IMR-90 (cell line): ENCODE data around the gene PTPRN2. TPM values are rescaled to one million over a fixed set of nuclear protein-coding genes. Genes with fewer than 3 reads are reported as not detected.

Experiments
- ATAC-seq: fragments of 200-7000 bp; cut with Tn5 transposase; 2 replicates; pipeline ENCODE4 v1.9.1; 2020; ENCODE audit warnings: low read depth, mild to moderate bottlenecking, moderate library complexity
- BruUV-seq: library from RNA; stranded (reverse); fragments of 400-500 nt; replicated peaks from 2 replicates; lab custom pipeline; 2021; lab: Mats Ljungman, UMichigan
- CTCF ChIA-PET: fragments of 300-600 bp; formaldehyde crosslinking; extraction: SDS; loops from one replicate; lab custom pipeline; 2021; ENCODE audit warnings: antibody characterized with exemption; lab: Yijun Ruan, JAX
- POLR2A ChIA-PET: fragments of 300-600 bp; sonication (Branson Sonifier 250); formaldehyde crosslinking; loops from one replicate; lab custom pipeline; 2022; ENCODE audit warnings: antibody characterized with exemption; ENCODE audit not compliant: unreplicated experiment; lab: Charles Lee
- DNase-seq: peaks from one replicate; pipeline ENCODE4 v3.0.0; 2013
- H2AFZ ChIP-seq: replicated peaks from 2 replicates; pipeline ENCODE3; 2013; ENCODE audit warnings: low read length, mild to moderate bottlenecking; ENCODE audit not compliant: poor library complexity
- H2AK5ac ChIP-seq: 2 replicates; pipeline ENCODE4 v1.6.1; 2013; ENCODE audit warnings: low read depth, low read length, inconsistent platforms
- H2AK9ac ChIP-seq: replicated peaks from 2 replicates; pipeline ENCODE3; 2013; ENCODE audit warnings: mild to moderate bottlenecking, low read depth, low read length, moderate library complexity; ENCODE audit not compliant: poor library complexity
- H2BK120ac ChIP-seq: 2 replicates; pipeline ENCODE4 v1.6.1; 2013; ENCODE audit warnings: low read depth, low read length, inconsistent platforms
- H2BK15ac ChIP-seq: 3 replicates; pipeline ENCODE4 v1.6.1; 2013; ENCODE audit warnings: low read depth, low read length, inconsistent platforms
- H2BK20ac ChIP-seq: 2 replicates; pipeline ENCODE4 v1.6.1; 2013; ENCODE audit warnings: low read depth, mild to moderate bottlenecking, inconsistent platforms, low read length, moderate library complexity
- H2BK5ac ChIP-seq: 2 replicates; pipeline ENCODE4 v1.6.1; 2013; ENCODE audit warnings: mild to moderate bottlenecking, low read depth, low read length, inconsistent platforms; ENCODE audit not compliant: poor library complexity, severe bottlenecking
- H3K14ac ChIP-seq: replicated peaks from 2 replicates; pipeline ENCODE4 v1.6.1; 2013; ENCODE audit warnings: low read depth, low read length, inconsistent platforms
- H3K18ac ChIP-seq: 2 replicates; pipeline ENCODE4 v1.6.1; 2013; ENCODE audit warnings: low read depth, low read length, control low read depth
- H3K23ac ChIP-seq: 2 replicates; pipeline ENCODE4 v1.6.1; 2013; ENCODE audit warnings: low read depth, low read length, inconsistent platforms
- H3K27ac ChIP-seq: 2 replicates; pipeline ENCODE4 v1.5.1; 2013; ENCODE audit warnings: mild to moderate bottlenecking, control low read depth, low read length; ENCODE audit not compliant: insufficient read depth
- H3K27me3 ChIP-seq: 2 replicates; pipeline ENCODE4 v1.6.1; 2013; ENCODE audit warnings: low read length; ENCODE audit not compliant: control insufficient read depth, insufficient read depth
- H3K36me3 ChIP-seq: 2 replicates; pipeline ENCODE4 v1.6.1; 2013; ENCODE audit warnings: low read length, mixed read lengths; ENCODE audit not compliant: control insufficient read depth, insufficient read depth
- H3K4ac ChIP-seq: 2 replicates; pipeline ENCODE4 v1.6.1; 2013; ENCODE audit warnings: low read depth, low read length, inconsistent platforms
- H3K4me1 ChIP-seq: 2 replicates; pipeline ENCODE4 v1.6.1; 2013; ENCODE audit warnings: low read length, mixed read lengths; ENCODE audit not compliant: control insufficient read depth, insufficient read depth
- H3K4me2 ChIP-seq: 2 replicates; pipeline ENCODE4 v1.6.1; 2013; ENCODE audit warnings: low read depth, mild to moderate bottlenecking, control low read depth, low read length, moderate library complexity
- H3K4me3 ChIP-seq: 2 replicates; pipeline ENCODE4 v1.5.1; 2013; ENCODE audit warnings: low read depth, mild to moderate bottlenecking, control low read depth, low read length, moderate library complexity; ENCODE audit not compliant: insufficient read depth
- H3K56ac ChIP-seq: 2 replicates; pipeline ENCODE4 v1.6.1; 2013; ENCODE audit warnings: low read length, inconsistent platforms; ENCODE audit not compliant: insufficient read depth; ENCODE audit errors: extremely low read depth
- H3K79me1 ChIP-seq, 2 experiments: 2 replicates each; pipeline ENCODE4 v1.6.1; 2013; ENCODE audit warnings: low read length in 2 of 2, inconsistent platforms in 1 of 2, low read depth in 1 of 2
- H3K9ac ChIP-seq: 2 replicates; pipeline ENCODE4 v1.6.1; 2013; ENCODE audit warnings: low read depth, low read length, control low read depth
- H3K9me1 ChIP-seq: 2 replicates; pipeline ENCODE4 v1.6.1; 2013; ENCODE audit warnings: low read length, inconsistent platforms; ENCODE audit not compliant: insufficient read depth
- H3K9me3 ChIP-seq: 2 replicates; pipeline ENCODE4 v1.6.1; 2013; ENCODE audit warnings: low read length; ENCODE audit not compliant: control insufficient read depth, insufficient read depth
- H4K20me1 ChIP-seq: 2 replicates; pipeline ENCODE4 v1.6.1; 2013; ENCODE audit warnings: low read length, inconsistent platforms; ENCODE audit not compliant: insufficient read depth
- H4K5ac ChIP-seq: 2 replicates; pipeline ENCODE4 v1.6.1; 2013; ENCODE audit warnings: mild to moderate bottlenecking, low read depth, low read length, control low read depth
- H4K8ac ChIP-seq, 2 experiments: 2 replicates each; pipeline ENCODE4 v1.6.1; 2013; ENCODE audit warnings: low read depth in 2 of 2, low read length in 2 of 2, control low read depth in 1 of 2, inconsistent platforms in 1 of 2
- H4K91ac ChIP-seq: 2 replicates; pipeline ENCODE4 v1.6.1; 2013; ENCODE audit warnings: low read depth, low read length, inconsistent platforms; ENCODE audit not compliant: insufficient read depth
- CEBPB ChIP-seq: IDR thresholded peaks from 2 replicates; pipeline ENCODE4 v1.6.1; 2012; ENCODE audit warnings: low read depth, low read length, improper control_type of control experiment
- MAFK ChIP-seq: IDR thresholded peaks from 2 replicates; pipeline ENCODE4 v1.6.1; 2012; ENCODE audit warnings: low read depth, low read length, improper control_type of control experiment
- MXI1 ChIP-seq: IDR thresholded peaks from 2 replicates; pipeline ENCODE4 v1.6.1; 2012; ENCODE audit warnings: low read depth, mild to moderate bottlenecking, low read length, moderate library complexity, borderline replicate concordance
- WGBS, 2 experiments: methylation state at CpG; one replicate each; pipeline versions ENCODE4 v1.1.5 to v1.1.7; 2013; ENCODE audit warnings: missing lambda C conversion rate in 2 of 2; ENCODE audit not compliant: insufficient read length in 1 of 2; ENCODE audit errors: extremely low coverage in 2 of 2; 5-methylcytosine and 5-hydroxymethylcytosine counted together
- dilution Hi-C: fragments of 300-500 bp; cut with HindIII; formaldehyde crosslinking; loops from one replicate; pipeline ENCODE4 v1.14.3; 2018; ENCODE audit warnings: low sequenced_read_pairs; ENCODE audit not compliant: unreplicated experiment
- in situ Hi-C: fragments of 300-500 bp; cut with MboI; formaldehyde crosslinking; loops from 3 replicates; pipeline ENCODE4 v1.14.3; 2019; ENCODE audit warnings: low sequenced_read_pairs, inconsistent platforms, mixed read lengths
- intact Hi-C: fragments of 100-400 bp; cut with micrococcal nuclease; formaldehyde crosslinking; loops from 2 replicates; pipeline ENCODE4 v1.10.0; 2022
- polyA plus RNA-seq, 3 experiments: library from polyadenylated mRNA; depleted of rRNA; stranded (reverse); fragments of >200 nt; gene quantifications; 2 replicates each; pipeline ENCODE4 v1.2.3, GENCODE V29; 2012; ENCODE audit warnings: low replicate concordance in 1 of 3
- total RNA-seq: library from RNA; depleted of rRNA; stranded (reverse); fragments of >200 nt; gene quantifications from 2 replicates; pipeline ENCODE4 v1.2.3, GENCODE V29; 2012

PTPRN2 gene
- total and polyA plus RNA-seq, 2 of the 4 experiments (the other 2 are of a cell fraction) = 0.03 TPM; not detected in 1

GRCh38 chr7:157837047-157837446, 750.6 kb downstream of the PTPRN2 start:
- Histone ChIP-seq H3K36me3 (no peaks in the 10 kb centered on the region), H4K8ac (no peak overlapping the region), H3K27me3 (no peaks in the 10 kb centered on the region), H3K4me1 (no peaks in the 10 kb centered on the region), H2BK20ac (no peak overlapping the region), H2AFZ (no peak overlapping the region), H3K56ac (no peak overlapping the region), H3K79me1 (no peaks in the 10 kb centered on the region), H3K9ac (no peak overlapping the region), H3K4me3 (no peak overlapping the region), H4K91ac (no peak overlapping the region), H3K4ac (no peak overlapping the region), H3K18ac (no peak overlapping the region), H2AK5ac (no peak overlapping the region), H2AK9ac (no peak overlapping the region), H3K27ac (no peak overlapping the region), H4K5ac (no peak overlapping the region), H2BK5ac (no peak overlapping the region), H3K9me3 (peaks cover 56% of the 10 kb centered on the region), H3K9me1 (no peaks in the 10 kb centered on the region), H4K20me1 (no peaks in the 10 kb centered on the region), H2BK15ac (no peak overlapping the region), H2BK120ac (no peak overlapping the region), H3K4me2 (no peak overlapping the region), H3K23ac (no peak overlapping the region), H3K14ac (no peak overlapping the region)
- in situ Hi-C loops = no loop called here
- dilution Hi-C loops = no loop called here
- intact Hi-C loops = no loop called here
- TF ChIP-seq MAFK = no peak
- no peak for TF ChIP-seq CEBPB
- TF ChIP-seq MXI1 = no peak
- no TSS peak for BruUV-seq
- ATAC-seq = no peak
- DNase-seq = no peak
- ChIA-PET CTCF (no interaction called here), POLR2A (no interaction called here)
- no CpG with 5 or more reads among the region's 6 CpGs for WGBS, 2 experiments
